Left forelimb (tissue), 1 donor: ENCODE results near the gene AP3D1.
"Not testable (repeated sequence)": the region's sequence is repeated elsewhere in the genome, so short reads cannot be mapped to it uniquely, and the experiment has no call there.

ENCODE experiments used
- DNase-seq: peaks from one replicate; pipeline ENCODE4 v3.0.0-alpha.2; 2018; ENCODE audit warnings: low spot score

Gene AP3D1

GRCh38 chr19:2150794-2151338 lies 500 bp downstream of the AP3D1 start:
- no peak for DNase-seq

DNA sequence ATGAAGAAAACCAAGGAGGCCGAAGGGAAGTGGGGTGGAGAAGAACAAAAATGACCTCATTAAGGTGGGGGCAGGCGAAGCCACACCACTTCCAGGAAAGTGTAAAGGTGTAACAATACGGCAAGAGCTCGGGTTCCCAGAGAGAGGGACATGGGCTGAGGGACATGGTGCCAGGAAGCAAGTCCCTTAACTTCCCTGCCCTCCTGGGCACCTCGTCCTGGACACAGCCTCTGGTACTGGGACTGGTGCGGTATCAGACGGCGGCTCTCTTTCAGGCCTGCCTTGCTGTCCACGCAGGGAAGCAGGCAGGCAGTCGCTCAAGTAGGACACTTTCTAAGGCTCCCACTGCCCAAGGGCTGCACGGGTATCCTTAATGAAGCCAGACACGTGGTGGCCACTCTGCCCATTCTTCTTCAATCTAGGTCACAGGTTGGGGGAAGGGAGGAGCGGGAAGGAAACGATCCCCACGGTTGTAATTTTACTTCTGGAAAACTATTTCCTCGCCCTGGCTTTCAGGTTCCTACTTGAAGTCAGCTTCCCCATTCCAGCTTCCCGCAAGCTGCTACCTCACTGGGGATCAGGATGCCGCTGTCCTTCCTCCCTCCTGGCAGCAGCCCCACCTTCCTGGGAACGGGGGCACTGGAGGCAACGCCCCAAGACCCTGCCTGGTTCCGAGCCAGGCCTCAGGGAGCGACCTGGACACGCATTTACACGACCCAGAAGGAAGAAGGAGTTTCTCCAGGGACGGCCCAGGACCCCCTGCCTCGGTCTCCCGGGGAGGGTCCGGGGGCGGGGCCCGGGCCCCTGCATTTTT lies 1.2 kb downstream of the AP3D1 start:
- DNase-seq, result no peak

DNA sequence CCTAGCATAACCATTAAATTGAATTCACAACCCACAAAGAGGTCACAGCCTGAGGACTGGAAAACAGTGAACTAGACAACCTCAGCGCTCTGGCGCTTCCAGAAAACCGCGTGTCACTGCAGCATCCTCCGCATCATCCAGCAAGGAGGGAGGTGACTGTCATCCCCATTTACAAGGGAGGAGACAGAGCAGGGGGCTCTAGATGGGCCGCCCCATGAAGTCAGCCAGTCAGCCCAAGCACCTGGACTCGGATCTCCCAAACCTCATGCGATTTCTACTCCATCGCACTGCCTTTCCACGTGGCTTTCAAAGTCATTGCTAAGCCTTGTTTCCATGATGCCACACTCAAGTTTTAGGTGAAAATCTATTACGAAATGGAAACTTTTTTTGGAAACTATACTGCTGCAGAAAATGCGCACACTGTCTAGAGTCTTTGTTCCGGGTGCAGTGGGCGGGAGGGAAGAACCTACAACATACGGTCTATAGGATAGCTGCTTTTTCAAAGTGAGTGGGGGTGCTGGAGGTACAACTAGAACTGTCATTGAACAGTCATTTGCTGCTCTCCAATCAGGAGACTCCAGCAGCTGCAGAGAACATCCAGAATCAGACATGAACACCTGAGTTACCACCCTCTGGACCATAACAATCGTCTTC lies 2.8 kb downstream of the AP3D1 start:
- DNase-seq, result no peak

- DNase-seq, result no peak
These were observed 5.5 kb downstream of the AP3D1 start for GRCh38 chr19:2145831-2146241.

DNA sequence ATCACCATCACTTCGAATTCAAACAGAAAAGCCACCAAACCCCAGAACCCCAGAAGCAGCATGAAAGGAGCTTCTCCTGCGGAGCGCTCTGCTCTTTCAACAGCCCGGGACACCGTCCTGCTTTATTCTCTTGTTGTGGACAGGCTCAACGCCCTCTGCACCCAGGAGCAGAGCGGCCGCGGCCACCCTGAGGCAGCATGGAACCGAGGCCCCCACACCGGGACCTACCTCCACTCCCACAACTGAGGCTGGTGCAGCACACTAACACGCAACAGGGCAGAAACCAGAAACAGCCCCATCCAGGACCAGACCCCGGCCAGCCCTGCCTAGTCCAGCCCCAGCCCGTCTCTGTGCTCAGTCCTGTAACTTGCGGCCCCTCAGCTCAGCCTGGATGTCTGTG lies 7.2 kb downstream of the AP3D1 start:
- DNase-seq, result no peak

- DNase-seq, result no peak
These were observed 9.1 kb downstream of the AP3D1 start for GRCh38 chr19:2142173-2142829.

GRCh38 chr19:2140138-2140569 lies 11.2 kb downstream of the AP3D1 start:
- DNase-seq, result no peak

DNA sequence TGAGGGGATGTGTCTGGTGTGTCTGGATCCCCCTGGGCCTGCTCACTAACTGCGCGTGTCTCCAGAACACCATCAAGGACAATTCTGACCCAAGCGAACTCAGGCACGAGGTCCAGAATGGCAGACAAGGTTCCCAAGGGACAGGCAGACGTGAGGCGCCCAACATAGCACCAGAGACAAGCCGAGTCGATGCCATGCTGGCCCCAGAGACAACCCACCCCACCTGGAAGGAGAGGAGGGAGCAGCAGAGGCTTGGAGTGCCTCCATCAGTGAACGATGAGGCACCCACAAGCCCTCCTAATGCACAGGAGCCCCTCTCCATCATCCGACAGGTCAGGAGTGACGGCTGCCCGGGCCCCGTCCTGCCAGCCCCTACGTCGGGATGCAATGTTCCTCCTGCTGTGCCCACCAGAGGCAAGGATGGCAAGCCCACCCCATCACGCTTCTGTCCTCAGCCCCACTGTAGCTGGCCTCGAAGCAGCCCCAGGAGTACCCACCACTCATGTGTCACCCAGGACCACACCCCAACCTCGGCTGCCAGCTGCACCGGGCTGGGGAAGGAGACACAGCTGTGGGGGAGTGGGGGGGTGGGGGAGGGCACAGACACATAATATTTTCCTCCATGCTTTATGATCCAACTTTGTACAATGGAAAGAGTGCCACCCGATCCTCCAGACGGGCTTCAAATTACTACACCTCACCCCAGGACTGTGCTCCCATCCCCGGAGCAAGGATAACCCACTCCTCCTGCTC lies 11.8 kb downstream of the AP3D1 start:
- DNase-seq, result no peak

GRCh38 chr19:2138061-2138728 lies 13.2 kb downstream of the AP3D1 start:
- DNase-seq, result no peak

GRCh38 chr19:2136796-2137195 lies 14.6 kb downstream of the AP3D1 start:
- no peak for DNase-seq

DNA sequence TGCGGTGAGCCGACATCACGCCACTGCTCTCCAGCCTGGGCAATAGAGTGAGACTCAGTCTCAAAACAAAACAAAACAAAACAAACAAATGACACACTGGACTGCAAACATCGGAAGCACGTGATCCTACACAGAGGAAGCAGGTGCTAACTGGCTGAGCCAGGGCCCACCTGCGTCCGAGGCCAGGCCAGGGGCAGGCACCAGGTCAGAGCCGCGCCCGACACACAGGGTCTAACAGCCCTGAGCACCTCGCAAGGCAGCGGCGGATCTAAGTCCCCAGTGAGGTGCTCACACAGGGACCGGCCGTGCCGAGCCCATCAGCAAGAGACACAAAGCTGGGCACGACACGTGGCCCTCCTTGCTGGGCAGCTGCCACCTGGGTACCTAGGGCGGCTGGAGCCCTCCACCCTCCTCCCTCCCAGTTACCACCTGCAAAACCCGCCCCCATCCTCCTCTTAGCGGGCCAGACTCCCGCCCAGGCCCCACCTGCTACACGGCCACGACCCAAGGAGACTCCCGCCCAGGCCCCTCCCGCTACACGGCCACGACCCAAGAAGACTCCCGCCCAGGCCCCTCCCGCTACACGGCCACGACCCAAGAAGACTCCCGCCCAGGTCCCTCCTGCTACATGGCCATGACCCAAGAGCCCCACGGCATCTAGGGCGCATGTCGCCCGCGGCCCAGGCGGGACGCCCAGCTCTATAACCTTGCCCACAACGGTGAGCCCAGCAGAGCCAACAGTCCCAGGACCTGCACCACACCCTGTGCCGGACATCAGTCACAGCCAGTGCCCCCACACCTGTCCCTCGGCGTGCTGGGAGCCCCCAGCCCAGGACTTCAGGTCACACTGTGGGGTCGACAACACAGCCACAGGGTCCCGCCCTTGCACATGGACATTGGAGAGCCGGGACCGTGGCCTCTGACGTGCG lies 15.6 kb downstream of the AP3D1 start:
- DNase-seq, result no peak

- DNase-seq, result no peak
These were observed 18.5 kb downstream of the AP3D1 start for GRCh38 chr19:2132731-2133490.

GRCh38 chr19:2132191-2132590 lies 19.2 kb downstream of the AP3D1 start:
- DNase-seq, result no peak

DNA sequence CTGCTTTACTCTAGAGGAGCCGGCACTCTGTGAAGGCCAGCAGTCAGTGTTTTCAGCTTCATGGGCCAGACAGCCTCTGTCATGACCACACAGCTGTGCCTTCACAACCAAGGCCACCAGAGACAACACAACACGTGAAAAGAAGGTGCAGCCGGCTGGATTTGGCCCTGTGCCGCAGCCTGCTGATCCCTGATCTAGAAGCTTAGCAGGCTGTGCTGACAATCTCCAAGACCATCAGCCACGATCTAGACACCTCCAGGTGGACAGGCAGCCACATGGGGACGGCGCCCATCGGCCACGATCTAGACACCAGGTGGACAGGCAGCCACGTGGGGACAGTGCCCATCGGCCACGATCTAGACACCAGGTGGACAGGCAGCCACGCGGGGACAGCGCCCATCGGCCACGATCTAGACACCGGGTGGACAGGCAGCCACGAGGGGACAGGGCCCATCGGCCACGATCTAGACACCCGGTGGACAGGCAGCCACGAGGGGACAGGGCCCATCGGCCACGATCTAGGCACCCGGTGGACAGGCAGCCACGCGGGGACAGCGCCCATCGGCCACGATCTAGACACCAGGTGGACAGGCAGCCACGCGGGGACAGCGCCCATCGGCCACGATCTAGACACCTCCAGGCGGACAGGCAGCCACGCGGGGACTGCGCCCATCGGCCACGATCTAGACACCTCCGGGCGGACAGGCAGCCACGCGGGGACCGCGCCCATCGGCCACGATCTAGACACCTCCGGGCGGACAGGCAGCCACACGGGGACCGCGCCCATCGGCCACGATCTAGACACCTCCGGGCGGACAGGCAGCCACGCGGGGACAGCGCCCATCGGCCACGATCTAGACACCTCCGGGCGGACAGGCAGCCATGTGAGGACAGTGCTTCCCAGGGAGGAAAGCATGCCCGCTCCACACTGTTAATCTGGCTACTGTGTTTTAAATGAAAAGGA lies 20.1 kb downstream of the AP3D1 start:
- not testable (repeated sequence) for DNase-seq

DNA sequence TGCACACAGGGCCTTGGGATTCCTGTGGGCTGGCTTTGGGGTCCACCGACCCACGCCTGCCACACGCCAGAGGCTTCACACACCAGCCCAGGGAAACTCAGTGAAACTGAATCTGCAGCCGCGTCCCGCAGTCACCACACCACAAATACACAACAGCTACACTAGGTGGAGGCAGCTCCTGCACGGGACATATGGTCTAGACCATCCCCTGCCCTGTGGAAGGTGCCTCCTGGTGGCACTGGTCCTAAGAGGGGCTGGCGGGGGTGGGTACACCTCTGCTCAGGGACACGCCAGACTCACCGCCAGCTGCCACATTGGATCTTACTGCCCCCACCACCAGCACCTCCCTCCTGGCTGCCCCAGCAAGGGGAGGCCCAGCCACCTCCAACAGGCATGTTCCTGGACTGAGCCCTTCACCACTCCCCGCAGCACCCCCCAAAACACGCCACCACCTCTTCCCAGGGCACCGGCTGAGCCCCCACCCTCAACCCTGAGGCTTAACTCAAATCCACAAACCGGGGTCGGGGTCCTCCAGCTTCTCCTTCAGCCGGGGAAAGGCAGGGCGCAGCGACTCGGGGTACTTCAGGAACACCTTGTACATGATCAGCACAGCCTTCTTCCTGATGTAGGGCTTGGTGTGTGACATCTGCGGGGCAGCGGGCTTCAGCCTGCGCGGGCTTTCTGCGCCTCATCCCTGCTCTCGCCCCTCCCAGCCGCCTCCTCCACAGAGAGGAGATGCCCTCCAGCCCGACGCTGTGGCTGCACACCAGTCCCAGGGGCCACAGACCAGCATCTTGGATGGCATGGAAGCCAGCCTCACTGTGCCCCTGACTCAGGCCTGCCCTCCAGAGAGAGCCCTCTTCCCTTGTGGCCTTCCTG lies 21.2 kb downstream of the AP3D1 start:
- no peak for DNase-seq

DNA sequence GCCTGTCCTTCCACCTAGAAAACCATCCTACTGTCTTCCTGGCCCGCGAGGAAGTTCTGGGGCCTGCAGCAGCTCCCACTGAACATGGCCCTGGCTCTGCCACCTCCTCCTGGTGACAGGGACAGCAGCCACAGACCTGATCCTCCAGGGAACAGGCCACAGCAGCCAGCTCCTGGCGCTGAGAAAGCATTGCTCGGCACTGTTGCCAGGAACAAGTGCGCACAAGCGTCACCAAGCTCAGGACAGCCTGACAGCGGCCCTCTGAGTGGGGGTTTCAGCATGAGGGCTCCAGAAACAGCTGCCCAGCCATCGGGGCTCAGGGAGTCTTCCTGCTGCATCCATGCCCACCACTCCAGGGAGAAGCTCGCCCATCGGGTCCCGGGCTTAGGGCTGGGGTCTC lies 21.9 kb downstream of the AP3D1 start:
- DNase-seq, result no peak

- DNase-seq, result no peak
These were observed 22.3 kb downstream of the AP3D1 start for GRCh38 chr19:2129022-2129421.
